Stimulated activated naive B cell treated with anti-CD40 and anti-IgM and Interleukin-4, amounts not matched to agents 10 μg/mL and 1 μg/mL and 100 μg/mL, for 72 hours (primary cell): ENCODE measurements around the gene TMPRSS7.
"Not testable (repeated sequence)": the region's sequence is repeated elsewhere in the genome, so short reads cannot be mapped to it uniquely, and the experiment has no call there.

Experiments
- ATAC-seq, 2 donors: fragments of 150-1000 bp; cut with Tn5 transposase; replicated peaks; 2 replicates each; pipeline ENCODE4 v1.10.0; 2021; ENCODE audit warnings: moderate library complexity in 1 of 2
- DNase-seq: peaks from one replicate; pipeline ENCODE4 v3.0.0; 2021
- H3K27ac Mint-ChIP-seq: one replicate; pipeline ENCODE4 v1.8.0; 2022; ENCODE audit warnings: mild to moderate bottlenecking, mixed read lengths
- H3K27me3 Mint-ChIP-seq, 2 donors: one replicate each; pipeline ENCODE4 v1.8.0; 2022; ENCODE audit warnings: mixed read lengths in 2 of 2
- H3K36me3 Mint-ChIP-seq, 2 donors: one replicate each; pipeline ENCODE4 v1.8.0; 2022; ENCODE audit warnings: mixed read lengths in 2 of 2, mild to moderate bottlenecking in 1 of 2
- H3K4me1 Mint-ChIP-seq, 2 donors: one replicate each; pipeline ENCODE4 v1.8.0; 2022; ENCODE audit warnings: mixed read lengths in 2 of 2, mild to moderate bottlenecking in 1 of 2
- H3K4me3 Mint-ChIP-seq, 2 donors: one replicate each; pipeline ENCODE4 v1.8.0; 2022; ENCODE audit warnings: mild to moderate bottlenecking in 2 of 2, mixed read lengths in 2 of 2, moderate library complexity in 1 of 2
- H3K9me3 Mint-ChIP-seq, 2 donors: one replicate each; pipeline ENCODE4 v1.8.0; 2022; ENCODE audit warnings: mixed read lengths in 2 of 2, mild to moderate bottlenecking in 1 of 2

The TMPRSS7 gene

GRCh38 chr3:112072387-112073060 lies 38.0 kb downstream of the TMPRSS7 start:
- H3K9me3 Mint-ChIP-seq, H3K36me3 Mint-ChIP-seq, H3K27ac Mint-ChIP-seq, H3K4me3 Mint-ChIP-seq, DNase-seq, H3K4me1 Mint-ChIP-seq, ATAC-seq: not testable (repeated sequence)
- H3K27me3 Mint-ChIP-seq, result peaks cover 7 to 35% of the 10 kb centered on the region in 2 donors

DNA sequence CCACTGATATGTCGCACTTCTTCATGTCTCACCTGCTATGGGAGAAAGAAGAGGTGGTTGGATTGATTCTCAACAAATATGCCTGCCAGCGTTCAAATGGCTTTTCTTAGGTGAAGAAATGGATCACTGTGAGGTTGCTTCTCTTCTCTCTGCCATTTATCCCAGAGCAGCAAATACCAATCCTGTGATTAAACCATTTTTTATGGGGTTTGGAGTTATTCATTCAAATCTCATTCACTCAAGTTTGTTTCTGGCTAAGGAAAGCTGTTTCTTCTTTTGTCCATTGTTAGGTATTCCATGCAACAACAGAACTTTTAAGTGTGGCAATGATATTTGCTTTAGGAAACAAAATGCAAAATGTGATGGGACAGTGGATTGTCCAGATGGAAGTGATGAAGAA lies 39.5 kb downstream of the TMPRSS7 start:
- H3K4me3 Mint-ChIP-seq, result no peak overlapping the region
- ATAC-seq, result no peak

DNA sequence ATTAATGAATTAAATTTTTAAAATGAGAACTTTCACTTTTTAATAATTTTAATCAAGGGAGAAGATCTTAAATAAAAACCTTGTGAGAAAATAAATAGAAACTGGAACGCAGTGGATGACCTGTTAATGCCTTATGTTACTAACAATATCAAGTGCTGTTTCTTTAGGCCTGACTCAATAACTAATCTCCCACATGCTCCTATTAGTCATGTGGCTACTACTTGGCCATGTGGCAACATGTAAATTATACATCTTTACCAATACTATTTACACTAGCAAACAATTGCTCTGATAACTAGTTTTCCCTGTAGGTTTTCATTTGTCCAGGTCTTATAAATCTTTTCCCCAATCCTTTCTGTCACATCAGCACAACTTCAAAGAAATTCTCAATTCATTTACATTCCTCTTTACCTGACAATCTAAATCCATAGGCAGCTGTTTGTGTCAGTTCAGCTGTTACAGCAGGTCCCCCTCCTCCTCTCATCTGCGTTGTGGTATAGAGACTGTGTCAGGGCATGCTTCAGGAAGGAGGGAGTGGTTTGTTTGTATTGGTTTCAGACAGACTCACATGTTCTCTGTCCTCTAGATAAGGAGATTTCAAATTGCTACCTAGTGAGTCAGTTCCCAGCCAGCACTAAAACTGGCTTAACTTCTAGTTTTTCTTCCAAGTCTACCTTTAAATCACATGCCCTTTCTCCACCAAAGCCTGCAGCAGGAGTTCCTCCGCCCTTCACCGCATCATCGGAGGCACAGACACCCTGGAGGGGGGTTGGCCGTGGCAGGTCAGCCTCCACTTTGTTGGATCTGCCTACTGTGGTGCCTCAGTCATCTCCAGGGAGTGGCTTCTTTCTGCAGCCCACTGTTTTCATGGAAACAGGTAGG lies 40.3 kb downstream of the TMPRSS7 start:
- H3K4me3 Mint-ChIP-seq, result no peak overlapping the region
- DNase-seq, result no peak
- peaks cover 2 to 34% of the 10 kb centered on the region in 2 donors for H3K27me3 Mint-ChIP-seq
- peaks cover 0 to 3% of the 10 kb centered on the region in 2 donors for H3K9me3 Mint-ChIP-seq
- H3K36me3 Mint-ChIP-seq, result no peaks in the 10 kb centered on the region
- H3K4me1 Mint-ChIP-seq, result peaks cover 0 to 3% of the 10 kb centered on the region in 2 donors
- H3K27ac Mint-ChIP-seq, result no peak overlapping the region
- ATAC-seq, result no peak

More for the DNA sequence above, 39.5 kb downstream of the TMPRSS7 start:
- no peak overlapping the region for H3K27ac Mint-ChIP-seq
- DNase-seq, result no peak
- peaks cover 0 to 3% of the 10 kb centered on the region in 2 donors for H3K4me1 Mint-ChIP-seq
- H3K27me3 Mint-ChIP-seq, result peaks cover 6 to 34% of the 10 kb centered on the region in 2 donors
- no peaks in the 10 kb centered on the region for H3K36me3 Mint-ChIP-seq
- peaks cover 0 to 3% of the 10 kb centered on the region in 2 donors for H3K9me3 Mint-ChIP-seq

GRCh38 chr3:112078125-112079083 lies 43.9 kb downstream of the TMPRSS7 start:
- no peaks in the 10 kb centered on the region for H3K36me3 Mint-ChIP-seq
- H3K4me1 Mint-ChIP-seq, result peaks cover 0 to 3% of the 10 kb centered on the region in 2 donors
- peaks cover 0 to 19% of the 10 kb centered on the region in 2 donors for H3K27me3 Mint-ChIP-seq
- ATAC-seq (no peak), DNase-seq (no peak)
- no peak overlapping the region for H3K27ac Mint-ChIP-seq
- H3K4me3 Mint-ChIP-seq, result no peak overlapping the region
- H3K9me3 Mint-ChIP-seq, result no peaks in the 10 kb centered on the region

GRCh38 chr3:112083239-112083638 lies 48.7 kb downstream of the TMPRSS7 start:
- H3K27me3 Mint-ChIP-seq, result peaks cover 31 to 32% of the 10 kb centered on the region in 2 donors
- no peaks in the 10 kb centered on the region for H3K9me3 Mint-ChIP-seq
- peaks cover 13 to 17% of the 10 kb centered on the region in 2 donors for H3K4me1 Mint-ChIP-seq
- H3K27ac Mint-ChIP-seq, result no peak overlapping the region
- DNase-seq (no peak), ATAC-seq (no peak)
- H3K36me3 Mint-ChIP-seq, result no peaks in the 10 kb centered on the region
- H3K4me3 Mint-ChIP-seq, result no peak overlapping the region

DNA sequence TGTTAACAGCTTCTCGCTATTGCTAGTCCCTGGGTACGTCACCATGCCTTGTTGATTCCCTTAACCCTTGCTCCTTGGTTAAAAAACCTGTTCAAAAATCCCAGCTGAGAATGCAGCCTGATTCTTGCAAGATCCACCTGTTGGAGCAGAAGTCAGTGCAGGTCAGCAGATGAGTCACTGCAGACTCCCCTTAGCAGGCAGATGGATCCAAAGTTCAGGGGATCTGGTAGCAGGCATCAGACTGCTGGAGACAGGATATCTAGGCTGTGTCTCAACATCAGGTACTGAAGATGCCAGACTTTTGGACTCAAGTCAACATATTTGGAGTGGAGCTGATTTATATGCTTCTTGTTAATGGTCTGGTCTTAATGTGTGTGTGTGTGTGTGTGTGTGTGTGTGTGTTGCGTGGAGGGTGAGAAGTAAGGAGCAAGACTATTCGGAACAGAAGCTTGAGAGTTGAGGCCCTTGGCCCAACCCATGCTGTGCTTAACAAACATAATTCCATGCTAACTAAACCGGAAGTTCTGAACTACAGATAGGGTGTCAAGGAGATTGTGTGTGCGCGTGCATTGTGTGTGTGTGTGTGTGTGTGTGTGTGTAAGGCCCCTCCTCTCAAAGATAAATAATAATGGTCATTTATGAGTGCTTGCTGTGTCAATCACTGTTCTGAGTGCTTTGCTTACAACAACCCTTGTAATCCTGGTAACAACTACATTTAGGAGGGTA lies 50.6 kb downstream of the TMPRSS7 start:
- DNase-seq (no peak), ATAC-seq (no peak)
- Mint-ChIP-seq H3K9me3 (no peaks in the 10 kb centered on the region), H3K27ac (peak overlapping the region; percentile 11), H3K36me3 (peaks cover 0 to 2% of the 10 kb centered on the region in 2 donors), H3K4me1 (peaks cover 10 to 20% of the 10 kb centered on the region in 2 donors), H3K27me3 (peaks cover 39 to 47% of the 10 kb centered on the region in 2 donors), H3K4me3 (peak overlapping the region in 1 of 2 donors; percentile 6)

GRCh38 chr3:112085735-112086075 lies 51.2 kb downstream of the TMPRSS7 start:
- Mint-ChIP-seq H3K36me3 (peaks cover 0 to 2% of the 10 kb centered on the region in 2 donors), H3K4me1 (peaks cover 10 to 26% of the 10 kb centered on the region in 2 donors), H3K9me3 (no peaks in the 10 kb centered on the region), H3K27ac (no peak overlapping the region), H3K27me3 (peaks cover 39 to 48% of the 10 kb centered on the region in 2 donors), H3K4me3 (peak overlapping the region; percentile 88 to 93)
- DNase-seq (no peak), ATAC-seq (peak in 1 of 2 donors; percentile 23)

DNA sequence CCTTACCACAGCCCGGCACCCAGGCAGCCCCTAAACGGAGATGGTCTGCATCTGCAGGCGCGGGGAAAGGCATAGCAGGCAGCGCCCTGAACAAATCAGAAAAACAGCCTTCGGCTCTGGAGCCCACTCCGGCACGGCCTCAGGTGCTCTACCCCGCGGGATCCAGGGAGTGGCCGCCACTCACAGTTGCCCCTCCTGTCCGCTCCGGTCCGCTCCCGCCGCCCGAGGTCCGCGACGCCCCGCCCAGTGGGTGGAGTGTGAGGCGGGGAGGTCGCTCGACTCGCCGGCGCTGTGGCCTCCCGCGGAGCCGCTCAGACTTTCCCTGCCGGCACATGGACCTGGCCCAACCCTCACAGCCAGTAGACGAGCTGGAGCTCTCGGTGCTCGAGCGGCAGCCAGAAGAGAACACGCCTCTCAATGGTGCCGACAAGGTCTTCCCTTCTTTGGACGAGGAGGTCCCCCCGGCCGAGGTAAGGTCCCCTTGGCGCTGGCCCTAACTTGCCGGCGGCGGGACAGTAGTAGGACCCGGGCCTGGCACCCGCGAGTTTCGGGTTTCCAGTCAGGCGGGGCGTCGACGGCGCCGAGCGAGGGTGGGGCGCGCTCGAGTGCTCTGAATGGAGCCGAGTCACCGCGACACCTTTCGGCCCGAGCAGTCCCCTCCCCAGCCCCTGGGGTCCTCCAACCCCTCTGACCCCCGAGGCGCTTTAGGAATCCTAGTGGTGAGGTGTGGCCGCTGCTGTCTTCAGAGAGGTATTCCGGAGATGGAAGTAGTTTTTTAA lies 51.7 kb downstream of the TMPRSS7 start, which contains the start of gene C3orf52:
TSS of gene C3orf52 (plus strand) at position 314 of the 779 bp plus-strand sequence. CDS start at position 333, 19 bp downstream.
- H3K27ac Mint-ChIP-seq, result peak within 1 kb of the TSS; percentile 85
- DNase-seq, result peak; percentile 61
- peaks cover 0 to 2% of the 10 kb centered on the region in 2 donors for H3K36me3 Mint-ChIP-seq
- ATAC-seq, result peak; percentile 92
- peaks cover 15 to 31% of the 10 kb centered on the region in 2 donors for H3K4me1 Mint-ChIP-seq
- peaks cover 44 to 48% of the 10 kb centered on the region in 2 donors for H3K27me3 Mint-ChIP-seq
- peak within 1 kb of the TSS; percentile 88 to 93 for H3K4me3 Mint-ChIP-seq
- no peaks in the 10 kb centered on the region for H3K9me3 Mint-ChIP-seq

- DNase-seq (no peak), ATAC-seq (no peak)
- Mint-ChIP-seq H3K4me1 (peaks cover 17 to 34% of the 10 kb centered on the region in 2 donors), H3K9me3 (no peaks in the 10 kb centered on the region), H3K27ac (peak overlapping the region; percentile 82), H3K4me3 (peak overlapping the region; percentile 88 to 93), H3K36me3 (peaks cover 0 to 2% of the 10 kb centered on the region in 2 donors), H3K27me3 (peaks cover 46 to 48% of the 10 kb centered on the region in 2 donors)
These were observed 52.5 kb downstream of the TMPRSS7 start for GRCh38 chr3:112086875-112087524.

DNA sequence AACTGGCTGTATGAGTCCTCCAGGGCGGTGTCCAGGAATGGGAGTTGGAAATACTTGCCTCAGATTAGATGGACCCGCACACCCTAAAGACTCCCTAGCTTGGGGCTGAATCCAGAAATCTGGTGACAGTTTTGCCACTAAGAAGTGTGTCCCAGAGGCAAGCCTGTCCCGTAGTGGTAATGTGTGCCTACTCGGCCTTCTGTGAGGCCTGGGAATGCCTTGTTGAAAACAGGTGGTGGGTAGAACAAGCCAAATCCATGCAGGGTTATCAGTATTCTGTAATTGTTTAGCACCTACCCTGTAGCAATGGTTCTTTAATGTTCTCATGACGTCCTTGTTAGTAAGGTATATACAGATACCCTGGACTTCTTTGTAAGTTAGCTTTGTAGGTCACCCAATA lies 53.2 kb downstream of the TMPRSS7 start:
- DNase-seq (no peak), ATAC-seq (no peak)
- no peak overlapping the region for H3K4me3 Mint-ChIP-seq
- H3K36me3 Mint-ChIP-seq, result peaks cover 0 to 2% of the 10 kb centered on the region in 2 donors
- H3K27ac Mint-ChIP-seq, result no peak overlapping the region
- H3K4me1 Mint-ChIP-seq, result peaks cover 23 to 42% of the 10 kb centered on the region in 2 donors
- peaks cover 46 to 48% of the 10 kb centered on the region in 2 donors for H3K27me3 Mint-ChIP-seq
- H3K9me3 Mint-ChIP-seq, result no peaks in the 10 kb centered on the region

DNA sequence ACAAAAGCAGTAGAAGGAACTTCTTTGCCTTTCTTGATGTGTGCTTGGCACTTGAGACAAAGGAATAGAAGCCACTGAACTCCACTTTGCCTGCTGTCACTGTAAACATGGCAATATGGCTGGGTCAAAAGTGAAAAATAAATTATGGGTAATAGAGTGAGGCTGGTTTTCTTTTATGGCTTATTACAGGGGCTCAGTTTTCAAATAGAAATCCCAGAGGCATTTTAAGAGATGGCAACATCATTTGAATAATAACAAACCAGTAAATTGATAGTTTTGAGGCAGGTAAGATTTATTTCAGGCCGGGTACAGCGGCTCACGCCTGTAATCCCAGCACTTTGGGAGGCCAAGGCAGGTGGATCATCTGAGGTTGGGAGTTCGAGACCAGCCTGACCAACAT lies 54.4 kb downstream of the TMPRSS7 start:
- DNase-seq (no peak), ATAC-seq (no peak)
- Mint-ChIP-seq H3K27ac (no peak overlapping the region), H3K9me3 (no peaks in the 10 kb centered on the region), H3K36me3 (peaks cover 0 to 2% of the 10 kb centered on the region in 2 donors), H3K27me3 (peaks cover 44 to 48% of the 10 kb centered on the region in 2 donors), H3K4me3 (no peak overlapping the region), H3K4me1 (peaks cover 31 to 49% of the 10 kb centered on the region in 2 donors)
